ELF-1 (cell line): Measurements from ENCODE around the gene ASCC1.
A peak's percentile ranks its signal among the peaks of the same experiment; 100 is the strongest.

Source experiments
- DNase-seq: peaks from one replicate; pipeline ENCODE4 v3.0.0-alpha.2; 2016; ENCODE audit warnings: low read depth, low spot score

ASCC1 gene

DNA sequence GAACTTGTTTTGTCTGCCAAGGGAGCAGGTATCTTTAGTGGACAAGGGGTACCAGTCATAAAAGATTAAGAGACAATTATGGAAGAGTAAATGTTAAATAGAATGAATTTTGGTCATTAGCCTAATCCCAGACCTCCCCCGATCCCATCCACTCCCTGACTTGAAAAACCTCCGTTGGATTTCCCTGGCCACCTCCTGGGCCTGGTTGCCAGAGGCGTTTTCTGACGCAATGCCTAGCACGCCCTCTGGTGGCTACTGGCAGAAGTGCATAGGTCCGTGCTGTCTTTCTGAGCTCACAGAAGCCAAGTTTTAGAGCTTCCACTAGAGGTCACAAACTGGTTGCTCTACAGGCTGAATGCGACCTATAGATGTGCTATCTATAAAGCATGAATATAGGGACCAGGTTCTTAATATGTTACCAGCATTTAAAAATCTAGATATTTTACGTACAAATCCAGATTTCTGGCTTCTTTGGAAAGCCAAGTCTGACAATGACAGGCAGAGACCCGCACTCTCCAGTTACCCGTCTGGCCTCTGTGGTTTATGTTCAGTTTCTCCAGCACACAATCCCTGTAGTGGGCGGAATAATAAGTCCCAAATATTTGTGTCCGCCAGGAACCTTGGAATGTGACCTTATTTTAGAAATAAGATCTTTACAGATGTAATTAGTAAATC, 167.5 kb downstream of the ASCC1 start:
- peak; percentile 96 for DNase-seq
